ENCODE results near the gene G3BP1. TPM values are rescaled to one million over a fixed set of nuclear protein-coding genes. Genes with fewer than 3 reads are reported as not detected.
A peak's percentile ranks its signal among the peaks of the same experiment; 100 is the strongest.

Gene G3BP1
- total and polyA plus RNA-seq, 2 of the 13 experiments (the other 11 are each of a cell fraction or from before 2014, with no cell fraction given) = 36.7 to 320 TPM

DNA sequence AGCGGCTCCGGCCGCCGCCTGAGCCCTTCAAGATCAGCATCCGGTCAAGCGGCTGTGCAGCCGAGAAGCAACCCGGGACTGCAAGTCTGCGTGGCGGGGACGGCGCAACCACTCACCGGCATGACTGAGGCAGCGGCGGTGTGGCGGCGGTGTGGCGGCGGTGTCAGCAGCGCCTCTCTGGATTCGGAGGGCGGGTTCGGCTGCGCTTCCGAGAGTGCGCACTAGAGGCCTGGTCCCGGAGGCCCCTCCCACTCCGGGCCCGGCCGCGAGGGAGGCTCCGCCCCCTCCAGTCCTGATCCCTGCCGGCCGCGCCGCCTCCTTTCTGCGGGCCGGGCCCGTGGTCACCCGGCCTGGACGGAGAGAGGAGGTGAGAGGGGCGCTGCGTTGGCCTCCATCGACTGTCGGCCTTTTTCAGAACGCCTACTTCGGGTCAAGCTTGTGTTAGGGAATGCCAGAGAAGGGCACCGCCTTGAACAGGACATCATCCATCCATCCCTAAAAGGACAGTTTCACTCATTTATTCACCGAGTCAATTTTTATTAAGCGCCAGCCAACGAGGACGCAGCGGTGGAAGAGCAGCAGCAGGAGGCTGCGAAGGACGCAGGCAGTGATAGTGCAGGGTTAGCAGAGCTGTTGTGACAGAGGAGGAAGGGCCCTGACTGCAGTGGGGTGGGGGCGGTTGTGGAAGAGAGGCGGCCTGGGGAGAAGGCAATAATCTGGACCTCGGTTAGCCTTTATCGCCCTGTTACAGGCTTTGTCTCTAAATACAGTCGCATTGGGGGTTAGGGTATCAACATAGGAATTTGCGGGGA is 13.1 kb upstream of the G3BP1 start, which contains the start of gene ATOX1 (continued):
- TF ChIP-seq ZBED4 (CRISPR knock-in tag; IDR thresholded peaks at IDR 0.05; ENCODE audit: borderline replicate concordance) (peak; percentile 62; the same call in 1 of the 2 replicates), RBFOX2 (IDR thresholded peaks at IDR 0.05; ENCODE audit: low read depth, low read length) (peak; percentile 92), BRCA1 (CRISPR knock-in tag; IDR thresholded peaks at IDR 0.05) (peak; percentile 16; the same call in 1 of the 2 replicates), HMGXB4 (CRISPR knock-in tag; IDR thresholded peaks at IDR 0.05; ENCODE audit: borderline replicate concordance in 1 of 2, low read depth in 1 of 2) (peak; percentile 25 to 75; a peak in 3 of 4 replicates), CBX5 (CRISPR knock-in tag; IDR thresholded peaks at IDR 0.05; ENCODE audit: borderline replicate concordance) (peak; percentile 35; the same call in 1 of the 2 replicates), ZNF326 (CRISPR knock-in tag; IDR thresholded peaks at IDR 0.05; ENCODE audit: borderline replicate concordance) (no peak), SNAI1 (CRISPR knock-in tag; IDR thresholded peaks at IDR 0.05; ENCODE audit: borderline replicate concordance) (0 out of 2 replicates have a peak, but pooled peaks have one; percentile 85), ARNTL (CRISPR knock-in tag; IDR thresholded peaks at IDR 0.05) (peak; percentile 50; the same call in 1 of the 2 replicates), PAXIP1 (CRISPR knock-in tag; conservative IDR thresholded peaks at IDR 0.05) (peak; percentile 49), CAMTA2 (CRISPR knock-in tag; IDR thresholded peaks at IDR 0.05; ENCODE audit: borderline replicate concordance) (0 out of 2 replicates have a peak, but pooled peaks have one; percentile 63), LCORL (IDR thresholded peaks at IDR 0.05) (no peak), LCORL (CRISPR knock-in tag; IDR thresholded peaks at IDR 0.05) (peak; percentile 72; the same call in 1 of the 2 replicates), KLF11 (CRISPR knock-in tag; IDR thresholded peaks at IDR 0.05) (peak; percentile 73), ZNF441 (CRISPR knock-in tag; IDR thresholded peaks at IDR 0.05; ENCODE audit: borderline replicate concordance) (peak; percentile 62; the same call in 1 of the 2 replicates), ZNF724P (CRISPR knock-in tag; IDR thresholded peaks at IDR 0.05; ENCODE audit: borderline replicate concordance) (peak; percentile 49; the same call in 1 of the 2 replicates)
- TF ChIP-seq, protein P1, sequence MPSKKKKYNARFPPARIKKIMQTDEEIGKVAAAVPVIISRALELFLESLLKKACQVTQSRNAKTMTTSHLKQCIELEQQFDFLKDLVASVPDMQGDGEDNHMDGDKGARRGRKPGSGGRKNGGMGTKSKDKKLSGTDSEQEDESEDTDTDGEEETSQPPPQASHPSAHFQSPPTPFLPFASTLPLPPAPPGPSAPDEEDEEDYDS (CRISPR knock-in tag; IDR thresholded peaks at IDR 0.05) = peak; percentile 84

All from HepG2 (cell line).